Measurements from ENCODE around the gene GALNT17.

Gene GALNT17

DNA sequence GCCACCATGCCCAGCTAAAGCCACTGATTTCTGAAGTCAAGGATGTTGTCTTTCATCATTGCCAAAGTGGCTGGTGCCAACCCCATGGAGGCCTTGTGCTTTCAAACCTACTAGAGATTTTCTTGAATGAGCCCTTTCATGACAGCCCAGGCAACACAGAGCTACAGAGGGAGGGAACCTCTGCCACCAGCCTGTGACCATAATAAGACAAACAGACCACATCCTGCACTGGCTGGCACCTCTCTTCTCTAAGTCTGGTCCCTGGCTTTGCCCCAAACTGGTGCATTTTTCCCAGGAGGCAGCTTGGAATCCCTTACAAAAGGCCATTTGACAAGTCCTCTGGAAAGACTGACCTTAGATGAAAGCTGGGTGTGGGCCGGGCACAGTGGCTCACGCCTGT, 348.8 kb downstream of the GALNT17 start:
- Histone ChIP-seq H3K27me3 (ENCODE audit: insufficient read depth, low read length, poor library complexity, severe bottlenecking) (no peaks in the 10 kb centered on the region), H3K4me1 (ENCODE audit: insufficient read depth, low read length, poor library complexity, severe bottlenecking) (no peaks in the 10 kb centered on the region), H3K9me3 (ENCODE audit: insufficient read depth, low read depth, low read length) (no peaks in the 10 kb centered on the region), H4K20me1 (ENCODE audit: insufficient read depth, low read length, poor library complexity, severe bottlenecking) (no peaks in the 10 kb centered on the region), H3K4me2 (ENCODE audit: low read depth, low read length, poor library complexity, severe bottlenecking) (no peak overlapping the region), H3K4me3 (ENCODE audit: low read length, poor library complexity, severe bottlenecking) (no peak overlapping the region), H3K36me3 (ENCODE audit: insufficient read depth, low read length) (no peaks in the 10 kb centered on the region), H3F3A (ENCODE audit: low read depth) (no peaks in the 10 kb centered on the region), H3K79me2 (ENCODE audit: insufficient read depth, low read length) (no peaks in the 10 kb centered on the region), H2AFZ (ENCODE audit: low read length) (no peak overlapping the region), H3K9me2 (replicated peaks; ENCODE audit: low read depth, low read length) (no peaks in the 10 kb centered on the region), H3K9ac (ENCODE audit: low read depth, low read length, poor library complexity, severe bottlenecking) (no peak overlapping the region)
- no peak for TF ChIP-seq EZH2phosphoT487 (IDR thresholded peaks at IDR 0.05; ENCODE audit: borderline replicate concordance)
- TF ChIP-seq, protein P1, sequence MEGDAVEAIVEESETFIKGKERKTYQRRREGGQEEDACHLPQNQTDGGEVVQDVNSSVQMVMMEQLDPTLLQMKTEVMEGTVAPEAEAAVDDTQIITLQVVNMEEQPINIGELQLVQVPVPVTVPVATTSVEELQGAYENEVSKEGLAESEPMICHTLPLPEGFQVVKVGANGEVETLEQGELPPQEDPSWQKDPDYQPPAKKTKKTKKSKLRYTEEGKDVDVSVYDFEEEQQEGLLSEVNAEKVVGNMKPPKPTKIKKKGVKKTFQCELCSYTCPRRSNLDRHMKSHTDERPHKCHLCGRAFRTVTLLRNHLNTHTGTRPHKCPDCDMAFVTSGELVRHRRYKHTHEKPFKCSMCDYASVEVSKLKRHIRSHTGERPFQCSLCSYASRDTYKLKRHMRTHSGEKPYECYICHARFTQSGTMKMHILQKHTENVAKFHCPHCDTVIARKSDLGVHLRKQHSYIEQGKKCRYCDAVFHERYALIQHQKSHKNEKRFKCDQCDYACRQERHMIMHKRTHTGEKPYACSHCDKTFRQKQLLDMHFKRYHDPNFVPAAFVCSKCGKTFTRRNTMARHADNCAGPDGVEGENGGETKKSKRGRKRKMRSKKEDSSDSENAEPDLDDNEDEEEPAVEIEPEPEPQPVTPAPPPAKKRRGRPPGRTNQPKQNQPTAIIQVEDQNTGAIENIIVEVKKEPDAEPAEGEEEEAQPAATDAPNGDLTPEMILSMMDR (conservative IDR thresholded peaks at IDR 0.05; ENCODE audit: low read length) = no peak

DNA sequence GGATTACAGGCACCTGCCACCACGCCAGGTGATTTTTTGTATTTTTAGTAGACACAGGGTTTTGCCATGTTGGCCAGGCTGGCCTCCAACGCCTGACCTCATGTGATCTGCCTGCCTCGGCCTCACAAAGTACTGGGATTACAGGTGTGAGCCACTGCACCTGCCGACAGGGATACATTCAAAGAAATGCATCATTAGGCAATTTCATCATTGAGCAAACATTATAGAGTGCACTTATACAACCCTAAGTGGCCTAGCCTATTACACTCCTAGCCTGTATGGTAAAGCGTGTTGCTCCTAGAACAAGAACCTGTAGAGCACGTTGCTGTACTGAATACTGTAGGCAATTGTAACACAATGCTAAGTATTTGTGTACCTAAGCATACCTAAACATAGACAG, 350.3 kb downstream of the GALNT17 start:
- TF ChIP-seq, protein P1 (conservative IDR thresholded peaks at IDR 0.05; ENCODE audit: low read length) = no peak
- no peaks in the 10 kb centered on the region for H3F3A ChIP-seq (ENCODE audit: low read depth)
- H3K36me3 ChIP-seq (ENCODE audit: insufficient read depth, low read length) = no peaks in the 10 kb centered on the region
- no peak overlapping the region for H3K4me3 ChIP-seq (ENCODE audit: low read length, poor library complexity, severe bottlenecking)
- no peaks in the 10 kb centered on the region for H3K9me2 ChIP-seq (replicated peaks; ENCODE audit: low read depth, low read length)
- no peak overlapping the region for H2AFZ ChIP-seq (ENCODE audit: low read length)
- H3K4me2 ChIP-seq (ENCODE audit: low read depth, low read length, poor library complexity, severe bottlenecking) = no peak overlapping the region
- H3K4me1 ChIP-seq (ENCODE audit: insufficient read depth, low read length, poor library complexity, severe bottlenecking) = no peaks in the 10 kb centered on the region
- no peaks in the 10 kb centered on the region for H3K79me2 ChIP-seq (ENCODE audit: insufficient read depth, low read length)
- no peaks in the 10 kb centered on the region for H3K27me3 ChIP-seq (ENCODE audit: insufficient read depth, low read length, poor library complexity, severe bottlenecking)
- no peaks in the 10 kb centered on the region for H4K20me1 ChIP-seq (ENCODE audit: insufficient read depth, low read length, poor library complexity, severe bottlenecking)
- no peak overlapping the region for H3K9ac ChIP-seq (ENCODE audit: low read depth, low read length, poor library complexity, severe bottlenecking)
- H3K9me3 ChIP-seq (ENCODE audit: insufficient read depth, low read depth, low read length) = no peaks in the 10 kb centered on the region

DNA sequence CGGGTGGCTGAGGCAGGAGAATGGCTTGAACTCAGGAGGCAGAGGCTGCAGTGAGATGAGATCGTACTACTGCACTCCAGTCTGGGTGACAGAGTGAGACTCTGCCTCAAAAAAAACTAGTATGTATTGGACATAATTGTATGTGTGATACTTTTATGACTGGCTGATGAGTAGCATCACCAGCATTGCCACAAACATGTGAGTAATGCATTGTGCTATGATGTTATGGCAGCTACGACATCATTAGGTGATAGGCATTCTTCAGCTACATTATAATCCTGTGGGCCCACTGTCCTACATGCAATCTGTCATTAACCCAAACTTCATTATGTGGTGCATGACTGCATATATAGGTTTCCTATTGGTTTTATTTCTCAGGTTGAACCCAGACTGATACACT, 352.4 kb downstream of the GALNT17 start:
- TF ChIP-seq, protein P1 (conservative IDR thresholded peaks at IDR 0.05; ENCODE audit: low read length) = no peak
- no peak for TF ChIP-seq EZH2phosphoT487 (IDR thresholded peaks at IDR 0.05; ENCODE audit: borderline replicate concordance)
- Histone ChIP-seq H3K27me3 (ENCODE audit: insufficient read depth, low read length, poor library complexity, severe bottlenecking) (no peaks in the 10 kb centered on the region), H3K9ac (ENCODE audit: low read depth, low read length, poor library complexity, severe bottlenecking) (no peak overlapping the region), H3K4me2 (ENCODE audit: low read depth, low read length, poor library complexity, severe bottlenecking) (no peak overlapping the region), H3K79me2 (ENCODE audit: insufficient read depth, low read length) (no peaks in the 10 kb centered on the region), H4K20me1 (ENCODE audit: insufficient read depth, low read length, poor library complexity, severe bottlenecking) (no peaks in the 10 kb centered on the region), H2AFZ (ENCODE audit: low read length) (no peak overlapping the region), H3K36me3 (ENCODE audit: insufficient read depth, low read length) (no peaks in the 10 kb centered on the region), H3F3A (ENCODE audit: low read depth) (no peaks in the 10 kb centered on the region), H3K9me3 (ENCODE audit: insufficient read depth, low read depth, low read length) (no peaks in the 10 kb centered on the region), H3K4me3 (ENCODE audit: low read length, poor library complexity, severe bottlenecking) (no peak overlapping the region), H3K4me1 (ENCODE audit: insufficient read depth, low read length, poor library complexity, severe bottlenecking) (no peaks in the 10 kb centered on the region), H3K9me2 (replicated peaks; ENCODE audit: low read depth, low read length) (no peaks in the 10 kb centered on the region)

Data from Loucy (cell line).